Measurements from ENCODE around the gene SLC29A4.

- TF ChIP-seq ZBTB33 (IDR thresholded peaks at IDR 0.05; ENCODE audit: borderline replicate concordance, low read depth) (no peak), USF2 (IDR thresholded peaks at IDR 0.05; ENCODE audit: borderline replicate concordance, low read depth, low read length) (no peak), REST (IDR thresholded peaks at IDR 0.05; ENCODE audit: low read depth, low read length) (no peak), TEAD4 (IDR thresholded peaks at IDR 0.05; ENCODE audit: borderline replicate concordance, insufficient read depth) (no peak), EP300 (IDR thresholded peaks at IDR 0.05; ENCODE audit: borderline replicate concordance in 1 of 2, low read depth in 1 of 2, low read length in 1 of 2) (no peak), POLR2AphosphoS5 (IDR thresholded peaks at IDR 0.05; ENCODE audit: low read depth, low read length) (no peak), EZH2phosphoT487 (IDR thresholded peaks at IDR 0.05; ENCODE audit: borderline replicate concordance, low read depth) (no peak), FOSL2 (IDR thresholded peaks at IDR 0.05; ENCODE audit: borderline replicate concordance, low read depth) (no peak), YY1 (IDR thresholded peaks at IDR 0.05; ENCODE audit: low read depth) (no peak), PBX3 (IDR thresholded peaks at IDR 0.05) (no peak)
- TF ChIP-seq, protein P1, sequence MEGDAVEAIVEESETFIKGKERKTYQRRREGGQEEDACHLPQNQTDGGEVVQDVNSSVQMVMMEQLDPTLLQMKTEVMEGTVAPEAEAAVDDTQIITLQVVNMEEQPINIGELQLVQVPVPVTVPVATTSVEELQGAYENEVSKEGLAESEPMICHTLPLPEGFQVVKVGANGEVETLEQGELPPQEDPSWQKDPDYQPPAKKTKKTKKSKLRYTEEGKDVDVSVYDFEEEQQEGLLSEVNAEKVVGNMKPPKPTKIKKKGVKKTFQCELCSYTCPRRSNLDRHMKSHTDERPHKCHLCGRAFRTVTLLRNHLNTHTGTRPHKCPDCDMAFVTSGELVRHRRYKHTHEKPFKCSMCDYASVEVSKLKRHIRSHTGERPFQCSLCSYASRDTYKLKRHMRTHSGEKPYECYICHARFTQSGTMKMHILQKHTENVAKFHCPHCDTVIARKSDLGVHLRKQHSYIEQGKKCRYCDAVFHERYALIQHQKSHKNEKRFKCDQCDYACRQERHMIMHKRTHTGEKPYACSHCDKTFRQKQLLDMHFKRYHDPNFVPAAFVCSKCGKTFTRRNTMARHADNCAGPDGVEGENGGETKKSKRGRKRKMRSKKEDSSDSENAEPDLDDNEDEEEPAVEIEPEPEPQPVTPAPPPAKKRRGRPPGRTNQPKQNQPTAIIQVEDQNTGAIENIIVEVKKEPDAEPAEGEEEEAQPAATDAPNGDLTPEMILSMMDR (IDR thresholded peaks at IDR 0.05) = no peak
- TF ChIP-seq, protein P2, sequence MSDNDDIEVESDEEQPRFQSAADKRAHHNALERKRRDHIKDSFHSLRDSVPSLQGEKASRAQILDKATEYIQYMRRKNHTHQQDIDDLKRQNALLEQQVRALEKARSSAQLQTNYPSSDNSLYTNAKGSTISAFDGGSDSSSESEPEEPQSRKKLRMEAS (IDR thresholded peaks at IDR 0.05; ENCODE audit: low read depth) = no peak
Measured at GRCh38 chr7:5320802-5321396, 38.2 kb downstream of the SLC29A4 start.
